ENCODE results near the gene CRYBG3.

DNA sequence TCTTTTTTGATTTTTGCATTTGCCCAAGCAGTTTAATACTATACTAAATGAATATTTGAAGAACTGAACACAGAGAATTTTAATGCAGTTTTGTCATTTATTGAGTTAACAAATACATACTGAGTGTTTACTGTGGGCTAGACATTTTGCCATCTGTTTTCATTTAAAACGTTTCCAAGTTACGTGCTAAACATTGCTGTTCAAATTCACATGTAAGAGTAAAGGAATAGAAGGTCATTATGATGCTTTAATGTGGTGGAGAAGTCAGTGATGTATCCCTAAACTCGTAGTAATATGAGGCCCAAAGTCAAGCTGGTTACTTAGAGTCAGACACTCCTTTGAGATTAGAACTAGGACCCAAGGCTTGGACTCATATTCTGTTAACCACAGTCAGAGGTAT, 49.4 kb downstream of the CRYBG3 start:
- TF ChIP-seq, protein P1, sequence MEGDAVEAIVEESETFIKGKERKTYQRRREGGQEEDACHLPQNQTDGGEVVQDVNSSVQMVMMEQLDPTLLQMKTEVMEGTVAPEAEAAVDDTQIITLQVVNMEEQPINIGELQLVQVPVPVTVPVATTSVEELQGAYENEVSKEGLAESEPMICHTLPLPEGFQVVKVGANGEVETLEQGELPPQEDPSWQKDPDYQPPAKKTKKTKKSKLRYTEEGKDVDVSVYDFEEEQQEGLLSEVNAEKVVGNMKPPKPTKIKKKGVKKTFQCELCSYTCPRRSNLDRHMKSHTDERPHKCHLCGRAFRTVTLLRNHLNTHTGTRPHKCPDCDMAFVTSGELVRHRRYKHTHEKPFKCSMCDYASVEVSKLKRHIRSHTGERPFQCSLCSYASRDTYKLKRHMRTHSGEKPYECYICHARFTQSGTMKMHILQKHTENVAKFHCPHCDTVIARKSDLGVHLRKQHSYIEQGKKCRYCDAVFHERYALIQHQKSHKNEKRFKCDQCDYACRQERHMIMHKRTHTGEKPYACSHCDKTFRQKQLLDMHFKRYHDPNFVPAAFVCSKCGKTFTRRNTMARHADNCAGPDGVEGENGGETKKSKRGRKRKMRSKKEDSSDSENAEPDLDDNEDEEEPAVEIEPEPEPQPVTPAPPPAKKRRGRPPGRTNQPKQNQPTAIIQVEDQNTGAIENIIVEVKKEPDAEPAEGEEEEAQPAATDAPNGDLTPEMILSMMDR (IDR thresholded peaks at IDR 0.05) = no peak
- no peak for TF ChIP-seq ZFX (IDR thresholded peaks at IDR 0.05; ENCODE audit: borderline replicate concordance)
